ENCODE data around the gene ZBTB45.

- TF ChIP-seq, protein P1, sequence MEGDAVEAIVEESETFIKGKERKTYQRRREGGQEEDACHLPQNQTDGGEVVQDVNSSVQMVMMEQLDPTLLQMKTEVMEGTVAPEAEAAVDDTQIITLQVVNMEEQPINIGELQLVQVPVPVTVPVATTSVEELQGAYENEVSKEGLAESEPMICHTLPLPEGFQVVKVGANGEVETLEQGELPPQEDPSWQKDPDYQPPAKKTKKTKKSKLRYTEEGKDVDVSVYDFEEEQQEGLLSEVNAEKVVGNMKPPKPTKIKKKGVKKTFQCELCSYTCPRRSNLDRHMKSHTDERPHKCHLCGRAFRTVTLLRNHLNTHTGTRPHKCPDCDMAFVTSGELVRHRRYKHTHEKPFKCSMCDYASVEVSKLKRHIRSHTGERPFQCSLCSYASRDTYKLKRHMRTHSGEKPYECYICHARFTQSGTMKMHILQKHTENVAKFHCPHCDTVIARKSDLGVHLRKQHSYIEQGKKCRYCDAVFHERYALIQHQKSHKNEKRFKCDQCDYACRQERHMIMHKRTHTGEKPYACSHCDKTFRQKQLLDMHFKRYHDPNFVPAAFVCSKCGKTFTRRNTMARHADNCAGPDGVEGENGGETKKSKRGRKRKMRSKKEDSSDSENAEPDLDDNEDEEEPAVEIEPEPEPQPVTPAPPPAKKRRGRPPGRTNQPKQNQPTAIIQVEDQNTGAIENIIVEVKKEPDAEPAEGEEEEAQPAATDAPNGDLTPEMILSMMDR (IDR thresholded peaks at IDR 0.05), result no peak
- TF ChIP-seq POLR2A (IDR thresholded peaks at IDR 0.05), result no peak
Measured at GRCh38 chr19:58535857-58536256, 16.2 kb upstream of the ZBTB45 start.

Measured in uterus (tissue), 2 donors.